Measurements from ENCODE around the gene HSPG2.

- TF ChIP-seq, protein P1, sequence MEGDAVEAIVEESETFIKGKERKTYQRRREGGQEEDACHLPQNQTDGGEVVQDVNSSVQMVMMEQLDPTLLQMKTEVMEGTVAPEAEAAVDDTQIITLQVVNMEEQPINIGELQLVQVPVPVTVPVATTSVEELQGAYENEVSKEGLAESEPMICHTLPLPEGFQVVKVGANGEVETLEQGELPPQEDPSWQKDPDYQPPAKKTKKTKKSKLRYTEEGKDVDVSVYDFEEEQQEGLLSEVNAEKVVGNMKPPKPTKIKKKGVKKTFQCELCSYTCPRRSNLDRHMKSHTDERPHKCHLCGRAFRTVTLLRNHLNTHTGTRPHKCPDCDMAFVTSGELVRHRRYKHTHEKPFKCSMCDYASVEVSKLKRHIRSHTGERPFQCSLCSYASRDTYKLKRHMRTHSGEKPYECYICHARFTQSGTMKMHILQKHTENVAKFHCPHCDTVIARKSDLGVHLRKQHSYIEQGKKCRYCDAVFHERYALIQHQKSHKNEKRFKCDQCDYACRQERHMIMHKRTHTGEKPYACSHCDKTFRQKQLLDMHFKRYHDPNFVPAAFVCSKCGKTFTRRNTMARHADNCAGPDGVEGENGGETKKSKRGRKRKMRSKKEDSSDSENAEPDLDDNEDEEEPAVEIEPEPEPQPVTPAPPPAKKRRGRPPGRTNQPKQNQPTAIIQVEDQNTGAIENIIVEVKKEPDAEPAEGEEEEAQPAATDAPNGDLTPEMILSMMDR (IDR thresholded peaks at IDR 0.05): no peak
- TF ChIP-seq POLR2A (IDR thresholded peaks at IDR 0.05): no peak
These were observed 49.3 kb downstream of the HSPG2 start for GRCh38 chr1:21887796-21888195.
